GM06990 (cell line): ENCODE results near the gene ARHGAP1.
"Not testable (repeated sequence)": the region's sequence is repeated elsewhere in the genome, so short reads cannot be mapped to it uniquely, and the experiment has no call there.

ENCODE experiments used
- DNase-seq: peaks from one replicate; pipeline ENCODE4 v3.0.0-alpha.2; 2011; ENCODE audit not compliant: insufficient read length; ENCODE audit errors: extremely low read depth
- H3K27me3 ChIP-seq: replicated peaks from 2 replicates; pipeline ENCODE4 v1.6.0; 2011; ENCODE audit warnings: low read length; ENCODE audit not compliant: control insufficient read depth, insufficient read depth
- H3K36me3 ChIP-seq: 2 replicates; pipeline ENCODE4 v1.5.1; 2011; ENCODE audit warnings: low read length; ENCODE audit not compliant: control insufficient read depth, insufficient read depth
- H3K4me3 ChIP-seq: replicated peaks from 2 replicates; pipeline ENCODE4 v1.5.1; 2011; ENCODE audit warnings: low read depth, mild to moderate bottlenecking, control low read depth, low read length
- CTCF ChIP-seq: IDR thresholded peaks from 2 replicates; pipeline ENCODE4 v1.5.1; 2011; ENCODE audit warnings: low read length, control low read depth, mild to moderate bottlenecking, inconsistent platforms; ENCODE audit not compliant: insufficient read depth, poor library complexity, severe bottlenecking

The ARHGAP1 gene

GRCh38 chr11:46673713-46674462 lies 26.5 kb downstream of the ARHGAP1 start:
- Histone ChIP-seq H3K27me3 (no peaks in the 10 kb centered on the region), H3K4me3 (no peak overlapping the region), H3K36me3 (peaks cover 31% of the 10 kb centered on the region)
- DNase-seq = no peak
- no peak for TF ChIP-seq CTCF

DNA sequence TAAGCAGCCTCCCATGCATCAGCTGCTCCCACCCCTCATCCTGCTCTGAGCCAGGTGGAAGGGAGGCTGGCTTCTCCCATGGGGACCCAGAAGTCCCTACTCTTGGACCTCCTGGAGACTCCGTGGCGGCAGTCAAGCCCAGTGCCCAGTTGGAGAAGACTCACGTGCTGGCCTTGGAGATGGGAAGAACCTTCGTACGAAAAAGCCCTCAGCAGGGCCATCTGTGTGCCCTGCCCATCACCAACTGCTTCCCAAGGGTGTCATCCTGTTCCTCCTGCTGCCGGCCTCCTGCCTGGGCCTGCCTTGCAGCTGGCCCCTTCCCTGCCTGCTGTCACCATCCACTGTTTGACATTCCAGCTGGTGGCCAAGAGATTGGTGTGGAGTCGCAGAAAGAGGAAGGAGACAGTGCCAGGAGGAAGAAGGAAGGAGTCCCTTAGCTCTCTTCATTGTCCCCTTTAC lies 28.0 kb downstream of the ARHGAP1 start:
- TF ChIP-seq CTCF = no peak
- Histone ChIP-seq H3K36me3 (peaks cover 33% of the 10 kb centered on the region), H3K27me3 (no peaks in the 10 kb centered on the region), H3K4me3 (no peak overlapping the region)
- no peak for DNase-seq

- H3K27me3 ChIP-seq = no peaks in the 10 kb centered on the region
- no peak for DNase-seq
- H3K4me3 ChIP-seq = no peak overlapping the region
- no peak for TF ChIP-seq CTCF
- peaks cover 31% of the 10 kb centered on the region for H3K36me3 ChIP-seq
These were observed 28.5 kb downstream of the ARHGAP1 start for GRCh38 chr11:46671958-46672315.

- H3K4me3 ChIP-seq, DNase-seq, H3K27me3 ChIP-seq: not testable (repeated sequence)
- H3K36me3 ChIP-seq = peaks cover 31% of the 10 kb centered on the region
These were observed 29.9 kb downstream of the ARHGAP1 start for GRCh38 chr11:46670521-46670920.

- no peak for DNase-seq
- no peak overlapping the region for H3K4me3 ChIP-seq
- H3K36me3 ChIP-seq = peaks cover 35% of the 10 kb centered on the region
- H3K27me3 ChIP-seq = no peaks in the 10 kb centered on the region
- no peak for TF ChIP-seq CTCF
These were observed 30.7 kb downstream of the ARHGAP1 start for GRCh38 chr11:46669711-46670139.

- Histone ChIP-seq H3K36me3 (peaks cover 33% of the 10 kb centered on the region), H3K27me3 (no peaks in the 10 kb centered on the region), H3K4me3 (no peak overlapping the region)
- no peak for DNase-seq
- no peak for TF ChIP-seq CTCF
These were observed 31.8 kb downstream of the ARHGAP1 start for GRCh38 chr11:46668480-46669085.
